NCI-H2107 treated with DMSO at 0.1 percent for 48 hours (cell line): ENCODE results near the gene PARP16.

ENCODE experiments used
- DNase-seq: peaks from one replicate; lab custom pipeline; 2025; ENCODE audit not compliant: unreplicated experiment; lab: John Stamatoyannopoulos, UW

PARP16 gene

GRCh38 chr15:65286704-65287519 is at the start of gene PARP16:
TSS of gene PARP16 (minus strand) at chr15:65286883. CDS start at chr15:65286426, 457 bp downstream.
- peak; percentile 38 for DNase-seq

GRCh38 chr15:65335278-65336055 is 48.8 kb upstream of the PARP16 start:
- no peak for DNase-seq

GRCh38 chr15:65334586-65335231 is 48.0 kb upstream of the PARP16 start:
- DNase-seq: no peak

DNA sequence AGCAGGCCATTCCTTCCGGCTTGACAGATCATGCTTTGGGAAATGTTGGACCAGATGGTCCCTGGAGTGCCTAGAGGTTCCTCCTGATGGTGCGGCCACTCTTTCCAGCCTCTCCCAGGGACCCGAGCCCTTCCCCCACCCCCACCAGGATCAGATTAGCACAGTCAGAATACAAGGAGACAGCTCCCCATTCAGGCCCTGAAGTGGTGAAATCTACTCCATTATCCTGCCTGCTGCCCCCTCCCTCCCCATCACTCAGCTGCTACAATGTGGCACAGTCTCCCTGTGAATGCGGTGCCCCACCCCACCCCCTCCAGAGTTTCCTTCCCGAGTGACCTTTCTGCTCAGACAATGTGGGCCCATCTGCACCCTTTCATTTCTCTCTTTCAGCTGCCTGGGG is 47.2 kb upstream of the PARP16 start:
- no peak for DNase-seq

DNA sequence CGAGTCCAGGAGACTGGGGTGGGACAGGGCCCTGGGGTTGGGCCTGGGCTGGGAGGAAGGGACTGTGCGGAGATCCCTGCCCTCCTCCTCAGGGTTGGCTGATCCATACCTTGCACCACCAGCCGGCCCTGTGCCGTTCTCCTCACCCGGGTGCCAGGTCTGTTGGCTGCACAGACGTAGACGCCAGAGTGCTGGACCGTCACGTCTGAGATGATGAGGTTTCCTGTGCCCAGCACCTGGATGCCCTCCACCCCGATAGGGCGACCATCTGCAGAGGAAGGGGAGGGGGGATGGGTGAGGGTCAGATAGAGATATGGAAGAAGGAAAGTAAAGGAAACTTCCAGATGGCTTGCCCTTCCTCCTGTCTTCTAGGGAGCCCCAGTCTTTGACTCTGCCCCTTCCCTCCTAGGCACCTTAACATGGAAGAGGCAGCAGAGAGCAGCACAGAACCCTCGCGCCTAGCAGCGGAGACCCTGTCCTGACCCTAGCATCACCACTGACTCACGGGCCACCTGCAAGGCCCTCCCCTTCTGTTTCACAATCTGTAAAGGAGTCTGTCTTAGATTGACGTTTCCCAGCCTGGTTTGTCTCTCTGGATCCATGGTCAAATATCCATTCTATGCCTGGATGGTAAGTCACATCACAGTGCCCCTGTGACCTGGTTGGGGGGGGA is 46.6 kb upstream of the PARP16 start:
- DNase-seq: no peak

- no peak for DNase-seq
Observed at GRCh38 chr15:65332391-65333147, 45.9 kb upstream of the PARP16 start.

- DNase-seq: no peak
Observed at GRCh38 chr15:65331811-65332210, 45.1 kb upstream of the PARP16 start.

- no peak for DNase-seq
Observed at GRCh38 chr15:65330934-65331645, 44.4 kb upstream of the PARP16 start.

- DNase-seq: no peak
Observed at GRCh38 chr15:65329984-65330735, 43.5 kb upstream of the PARP16 start.

GRCh38 chr15:65329288-65329983 is 42.8 kb upstream of the PARP16 start:
- DNase-seq: no peak

GRCh38 chr15:65328506-65329287 is 42.0 kb upstream of the PARP16 start:
- DNase-seq: no peak

DNA sequence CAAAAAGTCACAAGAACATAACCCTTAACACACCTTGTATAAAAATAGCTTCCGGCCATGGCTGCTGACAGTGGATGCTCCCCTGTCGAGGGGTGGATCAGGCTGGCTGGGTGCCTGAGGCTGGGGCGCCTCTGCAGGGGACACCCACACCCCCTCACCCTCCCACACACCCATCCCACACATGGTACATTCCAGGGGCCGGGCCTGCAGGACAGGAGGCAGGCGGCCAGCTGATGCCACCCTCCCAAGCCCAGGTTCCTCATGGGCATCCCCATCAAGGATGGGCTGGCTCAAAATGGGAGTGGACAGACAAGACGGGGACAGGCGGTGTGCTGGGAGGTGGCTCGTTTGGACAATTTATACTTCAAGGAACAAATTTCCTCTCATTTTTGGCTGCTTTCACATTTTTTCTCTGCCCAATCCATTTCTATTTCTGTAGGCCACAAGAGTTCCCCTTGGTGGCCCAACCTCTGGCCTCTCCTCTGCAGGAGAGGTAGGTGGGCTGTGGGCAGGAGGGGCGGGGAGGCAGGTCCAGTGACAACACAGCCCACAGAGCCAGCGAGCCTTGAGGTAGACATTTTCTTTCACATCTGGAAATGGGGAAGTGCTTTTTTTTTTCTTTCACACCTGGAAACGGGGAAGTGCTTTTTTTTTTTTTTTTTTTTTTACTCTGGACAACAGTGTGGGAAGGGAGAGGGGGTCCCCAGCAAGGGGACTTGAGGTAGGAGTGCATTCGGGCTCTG is 41.1 kb upstream of the PARP16 start:
- no peak for DNase-seq

DNA sequence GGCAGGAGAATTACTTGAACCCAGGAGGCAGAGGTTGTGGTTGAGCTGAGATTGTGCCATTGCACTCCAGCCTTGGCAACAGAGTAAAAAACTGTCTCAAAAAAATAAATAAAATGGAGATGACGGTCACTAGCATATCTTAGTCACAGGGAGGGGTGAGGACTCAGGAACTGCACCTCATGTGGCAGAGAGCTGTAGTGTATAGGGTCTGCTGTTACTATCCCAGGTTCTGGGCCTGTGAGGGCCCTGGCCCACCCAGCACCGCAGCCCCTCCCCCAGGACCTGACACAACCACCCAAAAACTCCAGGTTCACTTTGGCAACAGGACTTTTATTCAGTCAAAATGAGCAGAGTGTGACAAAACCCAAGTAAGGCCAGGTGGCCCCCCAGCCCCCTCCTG is 40.1 kb upstream of the PARP16 start:
- DNase-seq: no peak

GRCh38 chr15:65326117-65326526 is 39.4 kb upstream of the PARP16 start:
- DNase-seq: no peak

DNA sequence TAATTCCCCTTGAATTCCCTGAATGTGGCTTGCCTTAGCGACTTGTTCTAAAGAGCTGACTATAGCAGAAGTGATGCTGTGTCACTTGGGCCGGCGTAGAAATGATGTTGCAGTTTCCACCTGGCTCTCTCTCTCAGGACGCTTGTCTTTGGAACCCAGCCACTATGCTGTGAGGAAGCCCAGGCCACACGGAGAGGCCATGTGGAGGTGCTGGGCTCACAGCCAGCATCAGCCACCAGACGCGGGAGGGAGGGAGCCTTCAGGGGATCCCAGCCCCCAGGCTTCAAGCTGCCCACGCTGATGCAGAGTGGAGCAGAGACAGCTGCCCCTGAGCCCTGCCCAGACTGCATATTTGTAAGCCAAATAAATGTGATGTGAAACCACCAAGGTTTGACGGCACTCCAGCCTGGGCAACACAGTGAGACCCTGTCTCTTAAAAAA is 36.4 kb upstream of the PARP16 start:
- DNase-seq: peak; percentile 43

DNA sequence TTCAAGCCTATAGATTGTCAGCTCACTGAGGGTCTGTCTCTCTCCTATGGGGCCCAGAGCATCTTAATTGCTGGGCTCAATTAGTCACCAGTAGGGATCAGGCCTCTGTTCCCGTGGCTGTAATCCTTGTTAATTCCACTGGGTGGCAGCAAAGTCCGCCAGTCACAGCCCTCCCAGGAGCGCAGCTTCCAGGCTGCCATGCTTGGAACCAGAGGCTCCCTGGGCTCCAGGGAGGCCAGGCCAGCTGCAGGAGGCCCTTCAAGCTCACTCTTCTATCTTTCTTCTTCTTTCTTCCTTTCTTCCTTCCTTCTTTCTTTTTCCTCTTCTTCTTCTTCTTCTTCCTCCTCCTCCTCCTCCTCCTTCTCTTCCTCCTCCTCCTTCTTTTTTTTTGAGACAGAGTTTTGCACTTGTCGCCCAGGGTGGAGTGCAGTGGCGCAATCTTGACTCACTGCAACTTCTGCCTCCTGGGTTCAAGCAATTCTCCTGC is 32.2 kb upstream of the PARP16 start:
- peak; percentile 41 for DNase-seq

DNA sequence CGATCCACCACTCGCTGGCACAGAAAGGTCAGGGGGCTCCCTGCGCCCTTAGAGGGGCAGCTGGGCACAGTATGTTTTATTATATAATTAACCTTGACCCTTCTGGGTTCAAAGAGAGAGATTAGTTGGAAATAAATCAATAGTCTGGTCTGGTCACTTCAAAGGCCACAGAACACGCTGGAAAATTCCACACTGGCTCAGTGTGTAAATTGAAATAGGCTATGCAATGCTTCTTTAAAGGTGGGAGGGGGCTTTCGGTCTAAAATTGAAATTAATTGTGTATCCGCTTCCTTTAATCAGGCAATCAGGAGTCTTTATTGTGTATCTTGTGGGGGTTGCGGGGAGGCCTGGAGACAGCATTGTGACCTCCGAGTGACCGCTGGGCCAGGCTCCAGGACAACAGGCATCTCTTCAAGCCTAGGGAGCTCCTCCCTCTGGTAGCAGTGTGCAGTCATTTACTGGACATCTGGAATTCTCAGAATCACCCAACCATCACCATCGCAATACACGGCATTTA is 25.8 kb upstream of the PARP16 start:
- DNase-seq: no peak
